Measurements from ENCODE around the gene TCF3.

DNA sequence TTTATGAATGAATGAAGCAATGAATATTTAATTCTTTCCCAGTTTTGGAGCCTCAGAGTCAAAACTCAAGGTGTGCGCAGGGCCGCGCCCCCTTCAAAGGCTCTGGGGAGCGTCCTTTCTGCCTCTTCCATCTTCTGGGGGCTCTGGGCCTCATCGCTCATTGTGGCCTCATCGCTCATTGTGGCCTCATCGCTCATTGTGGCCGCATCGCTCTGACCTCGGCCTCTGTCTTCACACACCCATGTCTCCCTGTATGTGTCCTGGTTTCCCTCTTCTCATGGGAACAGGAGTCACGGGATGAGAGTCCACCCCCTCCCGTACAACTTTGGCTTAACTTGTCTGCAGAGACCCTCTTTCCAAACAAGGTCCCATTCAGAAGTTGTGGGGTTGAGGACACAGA lies 81.1 kb downstream of the TCF3 start:
- TF ChIP-seq POLR2A (IDR thresholded peaks at IDR 0.05; ENCODE audit: low read depth, low read length) = no peak
- TF ChIP-seq POLR2AphosphoS5 (IDR thresholded peaks at IDR 0.05; ENCODE audit: low read depth, low read length) = no peak
- TF ChIP-seq TAF1 (IDR thresholded peaks at IDR 0.05; ENCODE audit: borderline replicate concordance, low read depth, low read length) = no peak
